ENCODE results near the gene NAV1.
"Not testable (repeated sequence)": the region's sequence is repeated elsewhere in the genome, so short reads cannot be mapped to it uniquely, and the experiment has no call there.

The NAV1 gene

GRCh38 chr1:201515895-201516294 is 23.0 kb upstream of the NAV1 start:
- Histone ChIP-seq H2AFZ (ENCODE audit: low read depth) (no peak overlapping the region), H4K20me1 (ENCODE audit: insufficient read depth) (no peaks in the 10 kb centered on the region), H3K4me3 (IDR thresholded peaks at IDR 0.05; ENCODE audit: insufficient read depth, low read depth, low read length) (no peak overlapping the region), H3K27ac (no peak overlapping the region), H3K9ac (no peak overlapping the region), H3K27me3 (ENCODE audit: insufficient read depth, low read depth) (no peaks in the 10 kb centered on the region), H3K36me3 (ENCODE audit: insufficient read depth) (no peaks in the 10 kb centered on the region), H3K4me2 (no peak overlapping the region), H3K4me1 (ENCODE audit: low read depth, poor library complexity, severe bottlenecking) (peaks cover 20% of the 10 kb centered on the region), H3K79me2 (ENCODE audit: insufficient read depth, low read depth) (no peaks in the 10 kb centered on the region)
- TF ChIP-seq CTCF (conservative IDR thresholded peaks at IDR 0.05; ENCODE audit: low read depth, low read length): no peak

- Histone ChIP-seq H3K27ac (no peak overlapping the region), H3K27me3 (ENCODE audit: insufficient read depth, low read depth) (no peaks in the 10 kb centered on the region), H3K4me3 (IDR thresholded peaks at IDR 0.05; ENCODE audit: insufficient read depth, low read depth, low read length) (no peak overlapping the region), H4K20me1 (ENCODE audit: insufficient read depth) (no peaks in the 10 kb centered on the region), H3K4me2 (no peak overlapping the region), H2AFZ (ENCODE audit: low read depth) (no peak overlapping the region), H3K79me2 (ENCODE audit: insufficient read depth, low read depth) (no peaks in the 10 kb centered on the region), H3K36me3 (ENCODE audit: insufficient read depth) (no peaks in the 10 kb centered on the region), H3K9ac (no peak overlapping the region), H3K4me1 (ENCODE audit: low read depth, poor library complexity, severe bottlenecking) (peaks cover 16% of the 10 kb centered on the region)
- no peak for TF ChIP-seq CTCF (conservative IDR thresholded peaks at IDR 0.05; ENCODE audit: low read depth, low read length)
These were observed 22.3 kb upstream of the NAV1 start for GRCh38 chr1:201516511-201517127.

- Histone ChIP-seq H3K4me3 (IDR thresholded peaks at IDR 0.05; ENCODE audit: insufficient read depth, low read depth, low read length) (no peak overlapping the region), H3K79me2 (ENCODE audit: insufficient read depth, low read depth) (no peaks in the 10 kb centered on the region), H3K9ac (no peak overlapping the region), H3K4me2 (no peak overlapping the region), H3K36me3 (ENCODE audit: insufficient read depth) (no peaks in the 10 kb centered on the region), H2AFZ (ENCODE audit: low read depth) (no peak overlapping the region), H4K20me1 (ENCODE audit: insufficient read depth) (no peaks in the 10 kb centered on the region), H3K27me3 (ENCODE audit: insufficient read depth, low read depth) (no peaks in the 10 kb centered on the region), H3K4me1 (ENCODE audit: low read depth, poor library complexity, severe bottlenecking) (peaks cover 7% of the 10 kb centered on the region), H3K27ac (no peak overlapping the region)
- no peak for TF ChIP-seq CTCF (conservative IDR thresholded peaks at IDR 0.05; ENCODE audit: low read depth, low read length)
These were observed 21.3 kb upstream of the NAV1 start for GRCh38 chr1:201517631-201518030.

- H3K36me3 ChIP-seq (ENCODE audit: insufficient read depth): 0 out of 2 replicates have a peak, but pooled peaks cover 2% of the 10 kb centered on the region
- H3K4me1 ChIP-seq (ENCODE audit: low read depth, poor library complexity, severe bottlenecking): peaks cover 4% of the 10 kb centered on the region
- TF ChIP-seq CTCF (conservative IDR thresholded peaks at IDR 0.05; ENCODE audit: low read depth, low read length): no peak
- no peaks in the 10 kb centered on the region for H3K27me3 ChIP-seq (ENCODE audit: insufficient read depth, low read depth)
- H4K20me1 ChIP-seq (ENCODE audit: insufficient read depth): no peaks in the 10 kb centered on the region
- no peak overlapping the region for H2AFZ ChIP-seq (ENCODE audit: low read depth)
- H3K79me2 ChIP-seq (ENCODE audit: insufficient read depth, low read depth): no peaks in the 10 kb centered on the region
- H3K27ac ChIP-seq: no peak overlapping the region
- H3K4me2 ChIP-seq: no peak overlapping the region
- no peak overlapping the region for H3K4me3 ChIP-seq (IDR thresholded peaks at IDR 0.05; ENCODE audit: insufficient read depth, low read depth, low read length)
- no peak overlapping the region for H3K9ac ChIP-seq
These were observed 20.9 kb upstream of the NAV1 start for GRCh38 chr1:201518071-201518470.

- H2AFZ ChIP-seq (ENCODE audit: low read depth); H3K36me3 ChIP-seq (ENCODE audit: insufficient read depth); H4K20me1 ChIP-seq (ENCODE audit: insufficient read depth); H3K4me3 ChIP-seq (IDR thresholded peaks at IDR 0.05; ENCODE audit: insufficient read depth, low read depth, low read length); H3K27ac ChIP-seq; H3K79me2 ChIP-seq (ENCODE audit: insufficient read depth, low read depth); H3K9ac ChIP-seq; H3K27me3 ChIP-seq (ENCODE audit: insufficient read depth, low read depth); H3K4me1 ChIP-seq (ENCODE audit: low read depth, poor library complexity, severe bottlenecking); H3K4me2 ChIP-seq: not testable (repeated sequence)
These were observed 18.8 kb upstream of the NAV1 start for GRCh38 chr1:201520046-201520575.
